Epithelial cell of esophagus (primary cell): ENCODE measurements around the gene RAB40C.
A peak's percentile ranks its signal among the peaks of the same experiment; 100 is the strongest.

Source experiments
- DNase-seq: peaks from one replicate; pipeline ENCODE4 v3.0.0; 2010; ENCODE audit warnings: low read depth
- H3K4me3 ChIP-seq: 2 replicates; pipeline ENCODE4 v1.5.1; 2011; ENCODE audit warnings: mild to moderate bottlenecking, low read length, control low read depth
- TF ChIP-seq, protein P1 (sequence below): IDR thresholded peaks from 2 replicates; pipeline ENCODE4 v1.5.1; 2011; ENCODE audit warnings: low read depth, mild to moderate bottlenecking, low read length, control low read depth, inconsistent platforms; ENCODE audit not compliant: insufficient read depth; ENCODE audit errors: missing control alignments

The RAB40C gene

DNA sequence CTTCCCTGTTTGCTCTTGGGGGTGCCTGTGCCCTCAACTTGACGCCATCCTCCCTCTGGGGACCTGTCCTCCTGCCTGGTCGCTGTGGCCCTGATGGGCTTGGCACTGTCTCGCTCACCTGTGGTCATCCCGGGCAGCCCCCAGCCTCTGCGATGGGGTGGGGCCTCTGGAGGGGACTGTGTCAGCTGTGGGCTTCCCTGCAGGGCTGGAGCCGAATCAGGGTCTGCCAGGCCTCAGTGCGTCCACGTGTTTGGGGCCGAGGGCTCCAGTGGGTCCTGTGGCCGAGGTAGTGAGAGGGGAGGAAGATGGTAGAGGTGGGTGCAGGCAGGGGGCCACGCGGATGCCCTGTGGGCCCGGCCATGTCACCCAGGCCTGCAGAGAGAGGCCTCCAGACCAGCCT, 12.1 kb upstream of the RAB40C start:
- TF ChIP-seq, protein P1, sequence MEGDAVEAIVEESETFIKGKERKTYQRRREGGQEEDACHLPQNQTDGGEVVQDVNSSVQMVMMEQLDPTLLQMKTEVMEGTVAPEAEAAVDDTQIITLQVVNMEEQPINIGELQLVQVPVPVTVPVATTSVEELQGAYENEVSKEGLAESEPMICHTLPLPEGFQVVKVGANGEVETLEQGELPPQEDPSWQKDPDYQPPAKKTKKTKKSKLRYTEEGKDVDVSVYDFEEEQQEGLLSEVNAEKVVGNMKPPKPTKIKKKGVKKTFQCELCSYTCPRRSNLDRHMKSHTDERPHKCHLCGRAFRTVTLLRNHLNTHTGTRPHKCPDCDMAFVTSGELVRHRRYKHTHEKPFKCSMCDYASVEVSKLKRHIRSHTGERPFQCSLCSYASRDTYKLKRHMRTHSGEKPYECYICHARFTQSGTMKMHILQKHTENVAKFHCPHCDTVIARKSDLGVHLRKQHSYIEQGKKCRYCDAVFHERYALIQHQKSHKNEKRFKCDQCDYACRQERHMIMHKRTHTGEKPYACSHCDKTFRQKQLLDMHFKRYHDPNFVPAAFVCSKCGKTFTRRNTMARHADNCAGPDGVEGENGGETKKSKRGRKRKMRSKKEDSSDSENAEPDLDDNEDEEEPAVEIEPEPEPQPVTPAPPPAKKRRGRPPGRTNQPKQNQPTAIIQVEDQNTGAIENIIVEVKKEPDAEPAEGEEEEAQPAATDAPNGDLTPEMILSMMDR = no peak
- no peak for DNase-seq
- H3K4me3 ChIP-seq = no peak overlapping the region

DNA sequence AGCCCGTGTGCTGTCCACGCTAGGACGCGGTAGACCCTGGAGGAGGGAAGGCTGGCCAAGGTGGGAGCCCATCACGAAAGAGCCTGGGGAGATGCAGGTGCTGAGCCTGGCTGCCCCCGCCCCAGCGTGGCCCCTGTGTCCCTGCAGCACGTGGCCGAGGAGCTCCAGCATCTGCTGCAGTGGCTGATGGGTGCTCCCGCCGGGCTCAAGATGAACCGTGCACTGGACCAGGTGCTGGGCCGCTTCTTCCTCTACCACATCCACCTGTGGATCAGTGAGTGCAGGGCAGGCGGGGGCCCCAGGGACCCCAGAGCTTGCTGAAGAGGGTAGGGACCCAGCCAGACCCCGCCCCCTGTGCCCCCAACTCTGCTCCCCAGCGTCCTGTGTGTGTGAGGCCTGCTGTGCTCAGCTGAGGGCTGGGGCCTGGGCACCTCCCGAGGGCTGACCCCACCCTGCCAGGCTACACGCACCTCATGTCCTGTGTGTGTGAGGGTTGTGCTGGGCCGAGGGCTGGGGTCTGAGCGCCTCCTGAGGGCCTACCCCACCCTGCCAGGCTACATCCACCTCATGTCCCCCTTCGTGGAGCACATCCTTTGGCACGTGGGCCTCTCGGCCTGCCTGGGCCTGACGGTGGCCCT, 11.5 kb upstream of the RAB40C start:
- TF ChIP-seq, protein P1 = no peak
- DNase-seq = no peak
- H3K4me3 ChIP-seq = no peak overlapping the region

DNA sequence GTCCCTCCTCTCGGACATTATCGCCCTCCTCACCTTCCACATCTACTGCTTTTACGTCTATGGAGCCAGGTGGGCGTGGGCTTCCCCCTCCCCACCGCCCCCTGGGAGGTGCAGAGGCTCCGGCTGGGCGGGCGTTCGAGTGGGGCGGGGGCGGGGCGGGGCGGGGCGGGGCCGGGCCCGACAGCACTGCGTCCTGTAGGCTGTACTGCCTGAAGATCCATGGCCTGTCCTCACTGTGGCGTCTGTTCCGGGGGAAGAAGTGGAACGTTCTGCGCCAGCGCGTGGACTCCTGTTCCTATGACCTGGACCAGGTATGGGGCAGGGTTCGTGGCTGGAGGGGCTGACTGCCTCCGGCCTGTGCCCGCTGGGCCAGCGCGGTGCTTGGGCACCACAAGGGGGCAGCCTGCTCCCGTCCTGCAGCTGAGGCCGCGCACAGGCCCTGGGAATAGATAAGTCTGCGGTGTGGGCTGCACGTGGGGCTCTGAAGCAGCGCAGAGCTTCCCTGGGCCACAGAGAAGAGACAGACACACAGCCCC, 10.9 kb upstream of the RAB40C start:
- TF ChIP-seq, protein P1 = peak; percentile 84

DNA sequence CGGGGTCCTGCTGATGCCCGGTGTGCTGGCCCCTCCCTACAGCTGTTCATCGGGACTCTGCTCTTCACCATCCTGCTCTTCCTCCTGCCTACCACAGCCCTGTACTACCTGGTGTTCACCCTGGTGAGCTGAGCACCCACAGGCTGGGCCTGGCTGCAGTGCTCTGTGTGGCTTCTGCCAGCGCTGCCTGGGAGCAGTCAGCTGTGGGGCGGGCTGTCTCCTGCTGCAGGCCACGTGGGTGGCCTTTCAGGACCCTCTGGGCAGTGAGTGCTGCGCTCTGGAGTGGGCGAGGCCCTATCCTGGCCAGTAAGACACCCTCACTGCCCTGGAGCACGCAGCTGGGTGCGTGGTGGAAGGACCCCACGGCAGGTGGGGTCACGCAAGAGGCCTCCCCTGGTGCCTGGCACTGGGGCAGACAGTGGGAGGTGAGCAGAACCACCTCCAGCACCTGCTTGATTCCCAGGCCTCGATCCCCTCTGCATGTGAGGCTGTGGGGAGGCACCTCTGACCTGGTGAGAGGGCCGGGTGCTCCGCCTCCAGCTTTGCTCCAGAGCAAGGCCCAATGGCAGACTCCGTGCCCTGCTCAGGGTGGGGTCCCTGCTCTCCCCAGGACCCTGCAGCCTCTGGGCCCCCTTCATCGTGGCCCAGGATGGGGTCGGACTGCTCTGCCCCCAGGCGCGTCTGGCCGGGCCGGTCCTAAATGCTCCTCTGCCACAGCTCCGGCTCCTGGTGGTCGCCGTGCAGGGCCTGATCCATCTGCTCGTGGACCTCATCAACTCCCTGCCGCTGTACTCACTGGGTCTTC, 9.5 kb upstream of the RAB40C start:
- no peak overlapping the region for H3K4me3 ChIP-seq
- TF ChIP-seq, protein P1 = no peak

More for the DNA sequence above, 10.9 kb upstream of the RAB40C start:
- DNase-seq = peak; percentile 77
- H3K4me3 ChIP-seq = no peak overlapping the region

DNA sequence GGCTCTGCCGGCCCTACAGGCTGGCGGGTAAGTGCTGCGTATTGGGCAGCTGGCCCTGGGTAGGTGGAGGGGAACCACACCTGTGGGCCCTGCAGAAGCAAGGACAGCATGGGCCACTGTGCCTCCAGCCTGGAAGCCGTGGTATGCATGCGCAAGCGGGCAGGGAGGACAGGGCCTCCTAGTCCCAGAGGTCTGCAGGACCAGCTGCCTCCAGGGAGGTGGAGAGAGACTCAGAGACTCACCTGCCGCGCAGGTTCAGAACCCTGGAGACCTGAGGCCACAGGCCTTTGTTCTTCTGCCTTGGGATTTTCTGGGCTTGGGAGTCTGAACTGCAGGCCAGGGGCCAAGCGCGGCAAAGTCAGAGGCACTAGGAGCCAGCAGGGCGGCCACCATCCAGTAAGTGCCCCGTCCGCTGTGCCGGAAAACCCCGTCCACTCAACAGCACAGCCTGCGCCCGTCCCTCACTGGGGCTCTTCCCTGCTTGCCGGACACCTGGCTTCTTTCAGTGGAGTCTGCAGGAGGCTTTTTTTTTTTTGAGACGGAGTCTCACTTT, 8.8 kb upstream of the RAB40C start:
- H3K4me3 ChIP-seq = no peak overlapping the region
- TF ChIP-seq, protein P1 = no peak
- no peak for DNase-seq

More for the DNA sequence above, 9.5 kb upstream of the RAB40C start:
- DNase-seq = no peak

DNA sequence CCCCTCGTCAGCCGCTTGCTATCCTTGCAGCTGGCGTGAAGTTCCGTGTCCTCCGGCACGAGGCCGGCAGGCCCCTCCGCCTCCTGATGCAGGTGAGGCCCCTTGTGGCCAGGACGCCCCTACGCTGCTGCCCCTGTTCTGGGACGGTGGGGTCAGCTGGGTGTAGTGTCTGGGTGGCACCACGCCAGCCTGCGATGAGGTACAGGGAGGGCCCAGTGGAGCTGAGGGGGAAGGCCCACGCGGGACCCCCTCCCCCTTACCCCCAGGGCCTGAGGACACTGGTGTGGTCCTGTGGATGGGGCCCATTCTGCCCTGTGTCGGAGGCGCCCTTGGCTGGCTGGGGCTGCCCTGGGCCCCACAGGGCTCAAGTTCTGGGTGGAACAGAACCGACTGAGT, 7.7 kb upstream of the RAB40C start:
- no peak for DNase-seq
- H3K4me3 ChIP-seq = no peak overlapping the region
- TF ChIP-seq, protein P1 = no peak
